ENCODE data around the gene CRYZL1.

Gene CRYZL1

GRCh38 chr21:33641352-33642026 is at the start of gene CRYZL1:
CRYZL1 (minus strand) TSS chr21:33641741; CDS start chr21:33631551, 10,190 bp downstream.
- H3K4me3 ChIP-seq (ENCODE audit: low read depth, low read length): peak within 1 kb of the TSS; percentile 90
- ChIA-PET CTCF (interaction anchor here (1.5 to 2.0 kb wide), 3 partner anchors 35 to 260 kb away, joined by 4 to 7 read pairs (median 6); no protein-coding TSS in a partner anchor), POLR2A (interaction anchor here (0.9 kb wide), 1 partner anchor 122 kb away, joined by 3 read pairs; no protein-coding TSS in a partner anchor)
- TF ChIP-seq, protein P1, sequence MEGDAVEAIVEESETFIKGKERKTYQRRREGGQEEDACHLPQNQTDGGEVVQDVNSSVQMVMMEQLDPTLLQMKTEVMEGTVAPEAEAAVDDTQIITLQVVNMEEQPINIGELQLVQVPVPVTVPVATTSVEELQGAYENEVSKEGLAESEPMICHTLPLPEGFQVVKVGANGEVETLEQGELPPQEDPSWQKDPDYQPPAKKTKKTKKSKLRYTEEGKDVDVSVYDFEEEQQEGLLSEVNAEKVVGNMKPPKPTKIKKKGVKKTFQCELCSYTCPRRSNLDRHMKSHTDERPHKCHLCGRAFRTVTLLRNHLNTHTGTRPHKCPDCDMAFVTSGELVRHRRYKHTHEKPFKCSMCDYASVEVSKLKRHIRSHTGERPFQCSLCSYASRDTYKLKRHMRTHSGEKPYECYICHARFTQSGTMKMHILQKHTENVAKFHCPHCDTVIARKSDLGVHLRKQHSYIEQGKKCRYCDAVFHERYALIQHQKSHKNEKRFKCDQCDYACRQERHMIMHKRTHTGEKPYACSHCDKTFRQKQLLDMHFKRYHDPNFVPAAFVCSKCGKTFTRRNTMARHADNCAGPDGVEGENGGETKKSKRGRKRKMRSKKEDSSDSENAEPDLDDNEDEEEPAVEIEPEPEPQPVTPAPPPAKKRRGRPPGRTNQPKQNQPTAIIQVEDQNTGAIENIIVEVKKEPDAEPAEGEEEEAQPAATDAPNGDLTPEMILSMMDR (IDR thresholded peaks at IDR 0.05; ENCODE audit: insufficient read depth, low read length, missing control alignments): no peak
- DNase-seq (ENCODE audit: low read depth, low spot score): peak; percentile 97

GRCh38 chr21:33690874-33691273 is 49.3 kb upstream of the CRYZL1 start:
- ChIA-PET POLR2A (no interaction called here), CTCF (no interaction called here)
- TF ChIP-seq, protein P1 (IDR thresholded peaks at IDR 0.05; ENCODE audit: insufficient read depth, low read length, missing control alignments): no peak

DNA sequence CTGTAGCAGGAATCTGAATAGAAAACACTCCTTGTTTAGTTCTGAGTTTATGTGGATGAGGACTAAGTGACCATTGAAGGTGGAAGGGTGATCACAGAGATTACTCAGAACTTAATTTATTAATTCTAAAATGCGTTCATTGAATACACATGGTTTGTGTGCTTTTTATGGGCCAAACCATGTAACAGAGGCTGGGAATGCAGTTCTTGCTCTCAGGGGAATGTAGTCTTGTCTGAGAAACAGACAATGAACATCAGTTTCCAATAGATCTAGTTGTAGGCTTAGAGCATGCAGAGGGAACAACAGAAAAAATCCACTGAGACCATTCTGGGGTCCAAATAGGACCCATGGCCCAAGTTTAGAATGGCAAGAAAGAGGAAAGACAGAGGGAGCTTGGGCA is 46.8 kb upstream of the CRYZL1 start:
- CTCF ChIA-PET: no interaction called here
- POLR2A ChIA-PET: no interaction called here
- no peak overlapping the region for H3K4me3 ChIP-seq (ENCODE audit: low read depth, low read length)
- TF ChIP-seq, protein P1 (IDR thresholded peaks at IDR 0.05; ENCODE audit: insufficient read depth, low read length, missing control alignments): no peak
- no peak for DNase-seq (ENCODE audit: low read depth, low spot score)

More at GRCh38 chr21:33690874-33691273, 49.3 kb upstream of the CRYZL1 start:
- no peak for DNase-seq (ENCODE audit: low read depth, low spot score)
- no peak overlapping the region for H3K4me3 ChIP-seq (ENCODE audit: low read depth, low read length)

DNA sequence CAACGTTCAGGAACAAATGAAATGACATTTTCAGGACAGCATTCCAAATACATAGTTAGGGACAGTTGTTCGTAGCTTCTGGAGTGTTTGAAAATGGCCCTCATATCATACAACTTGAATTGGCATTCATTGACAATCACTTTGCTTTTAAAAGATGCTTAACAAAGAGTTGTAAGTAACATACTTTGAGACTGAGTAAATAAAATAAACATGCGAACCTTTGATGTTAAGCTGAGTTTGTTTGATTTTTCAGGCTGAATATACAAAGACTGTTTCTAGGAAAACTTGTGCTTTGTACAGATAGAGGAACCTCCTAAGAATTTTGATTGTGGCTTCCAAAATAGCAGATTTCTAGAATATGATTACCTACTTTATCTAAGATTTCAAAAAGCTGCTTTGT is 46.1 kb upstream of the CRYZL1 start:
- TF ChIP-seq, protein P1 (IDR thresholded peaks at IDR 0.05; ENCODE audit: insufficient read depth, low read length, missing control alignments): no peak
- ChIA-PET CTCF (no interaction called here), POLR2A (no interaction called here)
- H3K4me3 ChIP-seq (ENCODE audit: low read depth, low read length): no peak overlapping the region
- no peak for DNase-seq (ENCODE audit: low read depth, low spot score)

GRCh38 chr21:33686386-33686785 is 44.8 kb upstream of the CRYZL1 start:
- CTCF ChIA-PET: interaction anchor here (1.5 kb wide), 1 partner anchor 77 kb away, joined by 5 read pairs; no protein-coding TSS in a partner anchor
- POLR2A ChIA-PET: interaction anchor here (0.9 kb wide), 1 partner anchor 74 kb away, joined by 4 read pairs; no protein-coding TSS in a partner anchor
- TF ChIP-seq, protein P1 (IDR thresholded peaks at IDR 0.05; ENCODE audit: insufficient read depth, low read length, missing control alignments): no peak
- H3K4me3 ChIP-seq (ENCODE audit: low read depth, low read length): no peak overlapping the region
- DNase-seq (ENCODE audit: low read depth, low spot score): no peak

GRCh38 chr21:33685613-33686197 is 44.2 kb upstream of the CRYZL1 start:
- H3K4me3 ChIP-seq (ENCODE audit: low read depth, low read length): no peak overlapping the region
- DNase-seq (ENCODE audit: low read depth, low spot score): peak; percentile 64
- CTCF ChIA-PET: interaction anchor here (1.5 to 1.8 kb wide), 3 partner anchors 13 to 77 kb away, joined by 3 to 5 read pairs (median 5); no protein-coding TSS in a partner anchor

More at GRCh38 chr21:33685613-33686197, 44.2 kb upstream of the CRYZL1 start:
- POLR2A ChIA-PET: interaction anchor here (0.9 kb wide), 2 partner anchors 75 to 262 kb away, joined by 4 to 5 read pairs; no protein-coding TSS in a partner anchor
- TF ChIP-seq, protein P1 (IDR thresholded peaks at IDR 0.05; ENCODE audit: insufficient read depth, low read length, missing control alignments): no peak
